Fibroblast of lung (primary cell): ENCODE measurements around the gene PHTF2.

Source experiments
- CTCF ChIP-seq, 2 donors: IDR thresholded peaks in 1 of 2; conservative IDR thresholded peaks in 1 of 2; 1 replicate in 1 of 2; 2 replicates in 1 of 2; pipeline ENCODE4 v1.5.1; 2011 to 2012; ENCODE audit warnings: low read length in 2 of 2, control low read depth in 1 of 2, inconsistent platforms in 1 of 2, low read depth in 1 of 2, mild to moderate bottlenecking in 1 of 2
- EZH2 ChIP-seq: IDR thresholded peaks from 2 replicates; pipeline ENCODE4 v1.5.1; 2012; ENCODE audit warnings: low read length, control low read depth, mild to moderate bottlenecking; ENCODE audit errors: missing control alignments

GRCh38 chr7:77959080-77959479, 160.5 kb downstream of the PHTF2 start:
- TF ChIP-seq CTCF (conservative IDR thresholded peaks at IDR 0.05 in 1 of 2, IDR thresholded peaks at IDR 0.05 in 1 of 2; ENCODE audit: low read depth in 1 of 2, low read length in 2 of 2): no peak
- TF ChIP-seq EZH2: no peak
